HG03460 (cell line): ENCODE results near the gene FAM3B.
A peak's percentile ranks its signal among the peaks of the same experiment; 100 is the strongest.
"Not testable (repeated sequence)": the region's sequence is repeated elsewhere in the genome, so short reads cannot be mapped to it uniquely, and the experiment has no call there.

Experiments
- ATAC-seq: cut with Tn5 transposase; IDR thresholded peaks from one replicate; pipeline ENCODE4 v1.9.1; 2021; ENCODE audit not compliant: unreplicated experiment

FAM3B gene

GRCh38 chr21:41349619-41350390 is 33.2 kb downstream of the FAM3B start:
- no peak for ATAC-seq

GRCh38 chr21:41350436-41351155 is 34.0 kb downstream of the FAM3B start:
- ATAC-seq: no peak

GRCh38 chr21:41357546-41357945 is 40.9 kb downstream of the FAM3B start:
- ATAC-seq: no peak

DNA sequence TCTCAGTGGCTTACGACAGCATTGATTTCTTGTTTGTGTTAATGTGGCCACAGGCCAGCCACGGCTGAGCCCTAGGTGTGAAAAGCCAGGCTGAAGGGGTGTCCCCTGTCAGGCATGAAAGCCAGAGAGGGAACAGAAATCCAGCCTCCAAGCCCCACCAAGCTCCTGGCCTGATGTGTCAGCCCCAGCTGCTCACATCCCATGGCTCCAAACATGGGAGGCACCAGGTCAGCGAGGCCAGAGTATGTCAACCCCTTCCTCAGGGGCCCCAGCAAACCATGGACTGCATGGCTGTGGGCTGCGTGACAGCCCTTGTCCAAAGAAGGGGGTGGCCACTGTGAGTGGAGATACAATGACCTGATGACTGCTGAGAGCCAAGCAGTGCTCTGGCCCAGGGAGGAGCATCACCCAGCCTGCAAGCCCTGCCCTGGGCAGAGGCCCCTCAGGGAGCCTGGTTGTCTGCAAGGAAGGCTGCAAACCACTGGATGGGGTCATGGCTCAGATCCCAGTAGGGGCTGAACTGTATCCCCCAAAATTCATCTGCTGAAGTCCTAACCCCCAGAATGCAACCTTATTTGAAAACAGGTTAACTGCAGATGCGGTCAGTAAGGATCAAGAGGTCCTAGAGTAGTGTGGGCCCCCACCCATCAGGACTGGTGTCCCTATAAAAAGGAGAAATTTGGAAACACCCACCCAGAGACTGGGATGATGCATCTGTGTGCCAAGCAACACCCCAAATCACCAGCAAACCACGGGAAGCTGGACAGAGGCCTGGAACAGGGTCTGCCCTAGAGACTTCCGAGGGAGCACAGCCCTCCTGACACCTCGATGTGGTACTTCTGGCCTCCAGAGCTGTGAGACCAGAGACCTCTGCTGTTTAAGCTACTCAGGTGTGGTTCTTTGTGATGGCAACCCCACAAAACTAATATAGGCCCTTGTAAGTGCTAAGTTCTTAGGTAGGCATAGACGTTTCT is 41.9 kb downstream of the FAM3B start:
- no peak for ATAC-seq

- ATAC-seq: no peak
These were observed 42.7 kb downstream of the FAM3B start for GRCh38 chr21:41359286-41359685.

DNA sequence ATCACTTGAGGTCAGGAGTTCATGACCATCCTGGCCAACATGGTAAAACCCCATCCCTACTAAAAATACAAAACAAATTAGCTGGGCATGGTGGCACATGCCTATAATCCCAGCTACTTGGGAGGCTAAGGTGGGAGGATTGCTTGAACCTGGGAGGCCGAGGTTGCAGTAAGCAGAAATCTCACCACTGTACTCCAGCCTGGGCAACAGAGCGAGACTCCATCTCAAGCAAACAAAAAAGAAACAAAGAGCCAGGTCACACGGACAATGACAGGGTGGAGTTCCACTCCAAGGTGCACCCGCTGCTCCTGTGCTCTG is 43.1 kb downstream of the FAM3B start:
- not testable (repeated sequence) for ATAC-seq

DNA sequence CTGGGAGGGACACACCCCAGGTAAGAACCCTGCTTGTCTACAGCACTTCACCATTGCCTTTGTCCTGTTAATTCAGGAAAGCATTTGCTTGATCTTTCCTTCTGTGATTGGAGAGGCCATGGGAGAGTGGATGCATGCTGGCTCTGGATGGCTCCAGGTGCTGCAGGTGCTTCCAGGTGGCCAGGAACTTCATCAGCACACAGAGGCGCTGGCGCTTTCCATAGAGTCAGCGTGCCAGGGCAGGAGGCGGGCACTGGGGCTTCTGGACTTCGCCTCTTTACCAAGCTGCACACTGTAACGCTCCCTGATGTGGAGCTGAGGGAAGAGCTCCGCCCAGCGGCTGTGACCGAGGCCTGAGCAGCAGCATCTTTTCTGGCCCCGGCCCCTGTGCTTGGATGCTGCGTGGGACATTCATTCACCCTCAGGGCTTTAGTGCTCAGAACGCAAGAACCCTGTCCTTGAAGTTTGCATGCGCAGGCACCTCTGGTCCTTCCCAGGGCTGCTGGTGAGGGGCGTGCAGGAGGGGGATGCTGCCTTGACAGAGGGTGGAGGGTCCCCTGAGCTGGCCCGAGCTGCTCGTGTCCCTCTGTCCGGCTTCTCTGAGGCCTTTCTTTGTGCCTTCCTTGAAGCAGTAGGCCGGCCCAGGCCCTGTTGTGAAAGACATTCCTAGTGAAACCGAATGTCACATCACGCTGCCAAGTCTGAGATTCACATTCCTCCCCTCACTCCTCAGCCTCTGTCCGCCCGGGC is 43.6 kb downstream of the FAM3B start:
- no peak for ATAC-seq

DNA sequence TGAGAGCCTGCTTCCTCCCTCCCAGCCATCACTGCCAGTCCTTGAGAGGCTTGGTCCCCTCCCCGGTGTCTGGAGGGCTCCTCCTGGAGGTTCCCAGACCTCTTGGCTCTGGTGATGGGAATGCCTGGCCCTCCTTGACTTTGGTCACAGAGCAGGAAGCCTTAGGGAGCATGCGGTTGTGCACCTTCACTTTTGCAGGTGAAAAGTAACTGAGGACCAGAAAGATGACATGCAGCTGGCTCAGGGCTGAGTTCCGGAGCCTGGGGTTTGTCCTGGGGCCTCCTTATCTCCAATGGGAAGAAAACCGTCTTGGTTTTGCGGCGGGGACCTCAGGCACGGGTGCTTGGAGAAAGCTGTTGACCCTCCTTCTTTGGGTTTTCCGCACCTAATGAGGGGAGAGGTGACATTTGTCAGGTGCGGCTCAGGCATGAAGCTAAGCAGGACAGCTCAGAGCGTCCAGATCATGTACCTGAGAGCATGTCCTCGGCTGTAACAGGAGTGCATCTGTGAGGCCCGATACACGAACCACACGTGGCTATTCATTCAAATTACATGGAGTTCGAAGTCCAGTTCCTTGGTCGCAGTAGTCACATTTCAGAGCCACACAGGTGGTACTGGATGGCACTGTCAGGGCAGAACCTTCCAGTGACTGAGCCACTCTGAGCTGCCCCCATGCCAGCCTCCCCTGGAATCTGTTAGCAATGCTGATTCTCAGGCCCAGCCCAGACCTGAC is 44.6 kb downstream of the FAM3B start:
- no peak for ATAC-seq

- peak; percentile 49 for ATAC-seq
These were observed 45.4 kb downstream of the FAM3B start, which contains the start of gene MX2 for GRCh38 chr21:41361786-41362604. TSS of gene MX2 (plus strand) at chr21:41362027. CDS start at chr21:41376907, 14,880 bp downstream.

DNA sequence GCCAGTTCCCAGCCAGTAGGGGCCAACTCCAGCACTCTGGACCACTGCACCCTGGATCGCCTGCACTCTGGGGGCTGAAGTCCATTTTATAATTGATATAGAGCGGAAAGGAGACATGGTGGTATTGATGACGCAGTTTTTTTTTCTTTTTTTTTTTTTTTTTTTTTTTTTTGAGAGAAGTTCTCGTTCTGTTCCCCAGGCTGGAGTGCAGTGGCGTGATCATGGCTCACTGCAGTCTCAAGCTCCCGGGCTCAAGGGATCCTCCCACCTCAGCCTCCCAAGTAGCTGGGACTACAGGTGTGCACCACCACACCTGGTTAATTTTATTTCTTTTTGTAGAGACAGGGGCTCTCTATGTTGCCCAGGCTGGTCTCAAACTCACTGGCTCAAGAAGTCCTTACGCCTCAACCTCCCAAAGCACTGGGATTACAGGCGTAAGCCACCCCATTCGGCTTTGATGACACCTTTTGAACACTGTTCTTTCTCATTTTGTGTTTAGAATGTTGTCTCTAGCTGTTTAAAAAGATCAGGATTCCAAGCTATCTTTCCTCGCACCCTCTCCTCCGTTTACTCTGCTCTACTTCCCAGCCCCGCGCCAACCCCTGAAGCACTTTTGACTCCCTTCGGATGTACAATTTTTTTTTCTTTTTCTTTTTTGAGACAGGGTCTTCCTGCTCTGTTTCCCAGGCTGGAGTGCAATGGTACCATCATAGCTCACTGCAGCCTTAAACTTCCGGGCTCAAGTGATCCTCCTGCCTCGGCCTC is 46.2 kb downstream of the FAM3B start:
- ATAC-seq: no peak

DNA sequence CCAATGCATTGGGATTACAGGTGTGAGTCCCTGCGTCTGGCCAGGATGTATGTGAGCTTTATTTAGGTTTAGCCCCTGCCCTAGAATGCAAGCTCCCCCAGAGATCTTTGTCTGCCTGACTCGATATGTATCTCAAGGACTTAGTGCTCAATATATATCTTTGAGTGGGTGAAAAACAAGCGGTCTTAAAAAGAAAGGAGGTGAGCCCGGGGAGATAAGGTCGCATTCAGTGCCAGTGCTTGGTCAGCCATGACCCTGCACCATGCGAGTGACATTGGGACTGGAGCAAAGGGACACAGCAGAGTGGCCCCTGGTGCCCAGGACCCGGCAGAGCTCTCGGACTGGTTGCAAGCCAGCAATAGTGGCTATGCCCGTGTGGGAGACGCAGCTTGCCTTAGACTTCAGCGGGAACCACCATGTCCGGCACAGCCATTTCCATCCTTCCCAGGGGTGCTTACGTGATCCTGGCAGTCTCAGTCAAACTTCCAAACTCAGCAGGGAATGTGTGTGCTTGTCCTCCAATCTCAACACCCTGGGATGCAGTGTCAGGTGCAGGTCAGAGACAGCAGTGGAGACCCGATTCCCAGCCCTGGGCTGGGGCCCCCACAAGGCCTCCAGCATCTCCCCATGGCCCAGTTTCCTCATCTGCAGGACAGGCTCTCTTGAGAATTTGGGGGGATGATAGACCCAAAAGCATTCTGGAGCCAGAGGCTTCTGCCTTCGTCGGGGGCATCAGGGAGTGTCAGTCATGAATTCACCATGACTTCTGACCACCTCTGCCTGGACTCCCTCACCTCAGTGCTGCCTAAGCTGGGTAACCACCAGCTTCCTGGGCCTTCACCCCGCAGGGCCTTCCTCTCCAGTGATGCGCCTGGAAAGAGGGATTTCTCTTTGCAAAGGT is 47.0 kb downstream of the FAM3B start:
- no peak for ATAC-seq

- ATAC-seq: no peak
These were observed 47.7 kb downstream of the FAM3B start for GRCh38 chr21:41364308-41364707.

GRCh38 chr21:41365377-41366107 is 48.9 kb downstream of the FAM3B start:
- ATAC-seq: no peak

GRCh38 chr21:41366522-41367151 is 50.0 kb downstream of the FAM3B start:
- ATAC-seq: no peak

- ATAC-seq: peak; percentile 2
These were observed 50.8 kb downstream of the FAM3B start for GRCh38 chr21:41367301-41367944.
